HG02852 (cell line): ENCODE data around the gene BCR.

Experiments used
- ATAC-seq: cut with Tn5 transposase; IDR thresholded peaks from one replicate; pipeline ENCODE4 v1.9.1; 2021; ENCODE audit warnings: mild to moderate bottlenecking, moderate library complexity; ENCODE audit not compliant: unreplicated experiment

The BCR gene

GRCh38 chr22:23227380-23227779 lies 47.1 kb downstream of the BCR start:
- no peak for ATAC-seq

- no peak for ATAC-seq
These were observed 48.2 kb downstream of the BCR start for GRCh38 chr22:23228503-23228902.

GRCh38 chr22:23229646-23230045 lies 49.3 kb downstream of the BCR start:
- no peak for ATAC-seq

- ATAC-seq, result no peak
These were observed 50.2 kb downstream of the BCR start for GRCh38 chr22:23230348-23231068.

GRCh38 chr22:23231471-23232093 lies 51.3 kb downstream of the BCR start:
- ATAC-seq, result no peak

GRCh38 chr22:23232094-23232905 lies 52.0 kb downstream of the BCR start:
- ATAC-seq, result no peak

- no peak for ATAC-seq
These were observed 52.8 kb downstream of the BCR start for GRCh38 chr22:23233084-23233531.

- no peak for ATAC-seq
These were observed 53.6 kb downstream of the BCR start for GRCh38 chr22:23233752-23234408.

GRCh38 chr22:23234409-23235161 lies 54.3 kb downstream of the BCR start:
- no peak for ATAC-seq

- ATAC-seq, result no peak
These were observed 55.1 kb downstream of the BCR start for GRCh38 chr22:23235425-23235824.

GRCh38 chr22:23236026-23236425 lies 55.7 kb downstream of the BCR start:
- no peak for ATAC-seq

GRCh38 chr22:23236440-23237184 lies 56.3 kb downstream of the BCR start:
- no peak for ATAC-seq

GRCh38 chr22:23237201-23237798 lies 57.0 kb downstream of the BCR start:
- no peak for ATAC-seq

- ATAC-seq, result no peak
These were observed 57.5 kb downstream of the BCR start for GRCh38 chr22:23237841-23238240.

- ATAC-seq, result no peak
These were observed 58.4 kb downstream of the BCR start for GRCh38 chr22:23238707-23239106.

GRCh38 chr22:23239429-23239828 lies 59.1 kb downstream of the BCR start:
- ATAC-seq, result no peak

GRCh38 chr22:23240639-23241389 lies 60.5 kb downstream of the BCR start:
- no peak for ATAC-seq

- ATAC-seq, result no peak
These were observed 61.5 kb downstream of the BCR start for GRCh38 chr22:23241562-23242472.
